Urinary bladder (tissue), 4 donors: Measurements from ENCODE around the gene ATXN7. TPM values are rescaled to one million over a fixed set of nuclear protein-coding genes. Genes with fewer than 3 reads are reported as not detected.

Experiments used
- DNase-seq: peaks from one replicate; pipeline ENCODE4 v3.0.0-alpha.2; 2015; ENCODE audit errors: extremely low spot score
- H3K27ac ChIP-seq: one replicate; pipeline ENCODE4 v1.5.1; 2013; ENCODE audit warnings: low read depth, mild to moderate bottlenecking, moderate library complexity
- H3K36me3 ChIP-seq: one replicate; pipeline ENCODE4 v1.6.1; 2013; ENCODE audit warnings: mild to moderate bottlenecking, moderate library complexity; ENCODE audit not compliant: insufficient read depth
- H3K4me1 ChIP-seq: one replicate; pipeline ENCODE4 v1.6.1; 2013; ENCODE audit warnings: mild to moderate bottlenecking, moderate library complexity; ENCODE audit not compliant: insufficient read depth
- H3K4me3 ChIP-seq: one replicate; pipeline ENCODE4 v1.5.1; 2013; ENCODE audit warnings: low read depth, low read length
- WGBS: extraction: QIAGEN DNeasy Blood & Tissue Kit; methylation state at CpG from one replicate; pipeline ENCODE4 v1.1.7; 2013; 5-methylcytosine and 5-hydroxymethylcytosine counted together
- polyA plus RNA-seq: library from polyadenylated mRNA; stranded (reverse); fragments of 200-250 nt; gene quantifications from one replicate; pipeline ENCODE4 v1.2.3, GENCODE V29; 2013
- total RNA-seq: library from RNA; depleted of rRNA; stranded (reverse); fragments of >200 nt; gene quantifications from one replicate; pipeline ENCODE4 v1.2.3, GENCODE V29; 2014
- donor health status: healthy with polysubstance abuse.
- donor health status: healthy.

Gene ATXN7
- total and polyA plus RNA-seq, 2 donors = 6.2 to 27.0 TPM

GRCh38 chr3:63905731-63906620 lies 42.3 kb downstream of the ATXN7 start:
- 96% methylated on average over 4 of the region's 4 CpGs for WGBS
- DNase-seq = no peak

GRCh38 chr3:63908081-63908736 lies 44.5 kb downstream of the ATXN7 start:
- Histone ChIP-seq H3K27ac (no peak overlapping the region), H3K4me1 (no peaks in the 10 kb centered on the region), H3K4me3 (no peak overlapping the region), H3K36me3 (peaks cover 2% of the 10 kb centered on the region)
- WGBS = 42% methylated on average over 2 of the region's 2 CpGs
- no peak for DNase-seq

More at GRCh38 chr3:63905731-63906620, 42.3 kb downstream of the ATXN7 start:
- Histone ChIP-seq H3K4me1 (no peaks in the 10 kb centered on the region), H3K4me3 (no peak overlapping the region), H3K27ac (no peak overlapping the region), H3K36me3 (peaks cover 2% of the 10 kb centered on the region)

- no peak overlapping the region for H3K4me3 ChIP-seq
- H3K4me1 ChIP-seq = no peaks in the 10 kb centered on the region
- H3K27ac ChIP-seq = no peak overlapping the region
- H3K36me3 ChIP-seq = peaks cover 2% of the 10 kb centered on the region
- 93% methylated on average over 1 of the region's 1 CpG for WGBS
- DNase-seq = no peak
Observed at GRCh38 chr3:63908776-63909175, 45.1 kb downstream of the ATXN7 start.

DNA sequence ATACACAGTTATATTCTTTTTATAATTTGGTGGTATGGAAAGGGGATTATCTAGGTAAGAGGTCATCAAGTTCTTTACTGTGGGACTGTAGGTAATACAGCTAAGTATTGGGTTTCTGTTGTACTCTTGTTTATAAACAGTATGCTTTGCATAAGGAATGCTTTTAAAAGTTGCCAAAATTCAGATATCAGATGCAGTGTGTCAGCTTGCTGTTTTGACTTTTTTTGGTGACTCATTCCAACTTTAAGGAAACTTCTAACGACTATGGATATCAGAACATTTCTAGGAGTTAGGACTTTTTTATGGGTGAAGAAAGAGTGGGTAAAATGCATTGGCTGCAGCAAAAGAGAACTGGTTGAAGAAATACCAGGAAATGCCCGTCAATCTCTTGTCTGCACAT lies 45.8 kb downstream of the ATXN7 start:
- no peak overlapping the region for H3K4me3 ChIP-seq
- H3K27ac ChIP-seq = no peak overlapping the region
- DNase-seq = no peak
- H3K36me3 ChIP-seq = peaks cover 2% of the 10 kb centered on the region
- WGBS = 78% methylated on average over 2 of the region's 2 CpGs
- H3K4me1 ChIP-seq = no peaks in the 10 kb centered on the region

GRCh38 chr3:63910001-63910400 lies 46.3 kb downstream of the ATXN7 start:
- no peaks in the 10 kb centered on the region for H3K4me1 ChIP-seq
- H3K36me3 ChIP-seq = peaks cover 2% of the 10 kb centered on the region
- no peak overlapping the region for H3K27ac ChIP-seq
- H3K4me3 ChIP-seq = no peak overlapping the region
- DNase-seq = no peak
- 95% methylated on average over 4 of the region's 4 CpGs for WGBS

GRCh38 chr3:63910891-63911290 lies 47.2 kb downstream of the ATXN7 start:
- WGBS = 59% methylated on average over 1 of the region's 1 CpG
- H3K27ac ChIP-seq = no peak overlapping the region
- no peak for DNase-seq

DNA sequence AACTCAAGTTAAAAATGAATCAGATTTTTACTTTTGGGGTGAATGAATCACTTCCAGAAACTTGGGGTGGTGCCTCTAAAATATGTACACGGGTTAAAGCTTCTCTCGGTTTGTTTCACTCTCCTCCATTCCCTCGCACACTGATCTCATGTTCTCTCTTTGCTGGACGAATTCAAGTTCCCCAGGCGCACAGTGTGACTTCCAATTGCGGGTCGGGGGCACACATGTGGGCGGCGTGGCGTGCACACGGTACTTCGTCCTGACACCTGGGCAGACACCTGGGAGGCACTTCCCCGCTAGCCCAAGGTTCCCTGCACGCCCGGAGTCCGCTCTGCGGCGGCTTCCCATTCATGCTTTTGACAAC lies 47.8 kb downstream of the ATXN7 start:
- DNase-seq = no peak
- Histone ChIP-seq H3K4me1 (no peaks in the 10 kb centered on the region), H3K4me3 (peak overlapping the region; percentile 87), H3K27ac (peak overlapping the region; percentile 4), H3K36me3 (no peaks in the 10 kb centered on the region)
- WGBS = under 1% methylated on average over 18 of the region's 18 CpGs

More at GRCh38 chr3:63910891-63911290, 47.2 kb downstream of the ATXN7 start:
- no peaks in the 10 kb centered on the region for H3K4me1 ChIP-seq
- H3K4me3 ChIP-seq = no peak overlapping the region
- no peaks in the 10 kb centered on the region for H3K36me3 ChIP-seq

DNA sequence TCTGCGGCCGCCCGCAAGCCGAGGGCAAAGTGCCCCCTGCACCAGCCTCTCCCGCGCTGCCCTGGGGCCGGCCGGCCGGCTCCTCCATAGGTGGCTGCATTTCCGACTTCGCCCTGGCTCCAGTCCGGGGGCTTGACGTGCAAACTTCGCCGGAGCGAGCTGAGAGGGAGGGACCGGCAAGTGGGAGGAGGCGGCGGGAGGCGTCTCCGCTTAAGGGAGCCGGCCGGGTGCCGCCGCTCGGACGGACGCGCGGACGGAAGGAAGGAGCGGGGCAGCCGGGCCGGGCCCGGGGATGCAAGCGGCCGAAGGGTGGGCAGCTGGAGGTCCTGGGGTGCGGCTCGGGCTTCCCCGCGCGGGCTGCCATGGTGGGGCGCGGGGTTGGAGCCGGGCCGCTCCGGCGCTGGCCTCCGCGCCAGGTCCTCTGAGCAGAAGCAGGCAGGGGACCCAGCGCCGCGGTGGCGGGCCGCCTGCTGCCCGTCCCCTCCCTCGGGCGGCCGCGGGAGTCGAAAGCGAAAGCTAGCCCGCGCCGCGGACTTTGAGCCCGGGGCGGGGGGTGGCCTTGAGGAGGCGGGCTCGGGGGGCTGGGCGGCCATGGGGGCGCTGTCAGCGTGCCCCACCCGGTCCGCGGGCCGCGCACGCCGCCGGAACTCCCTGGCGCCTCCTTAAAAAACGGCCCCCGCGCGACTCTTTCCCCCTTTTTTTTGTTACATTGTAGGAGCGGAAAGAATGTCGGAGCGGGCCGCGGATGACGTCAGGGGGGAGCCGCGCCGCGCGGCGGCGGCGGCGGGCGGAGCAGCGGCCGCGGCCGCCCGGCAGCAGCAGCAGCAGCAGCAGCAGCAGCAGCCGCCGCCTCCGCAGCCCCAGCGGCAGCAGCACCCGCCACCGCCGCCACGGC lies 48.5 kb downstream of the ATXN7 start, which contains the start of gene SCAANT1:
TSS of gene SCAANT1 (minus strand) at position 511 of the 895 bp plus-strand sequence.
- H3K4me3 ChIP-seq = peak within 1 kb of the TSS; percentile 87
- H3K27ac ChIP-seq = peak within 1 kb of the TSS; percentile 97
- DNase-seq = peak; percentile 75
- under 1% methylated on average over 115 of the region's 115 CpGs for WGBS
- no peaks in the 10 kb centered on the region for H3K36me3 ChIP-seq
- no peaks in the 10 kb centered on the region for H3K4me1 ChIP-seq

DNA sequence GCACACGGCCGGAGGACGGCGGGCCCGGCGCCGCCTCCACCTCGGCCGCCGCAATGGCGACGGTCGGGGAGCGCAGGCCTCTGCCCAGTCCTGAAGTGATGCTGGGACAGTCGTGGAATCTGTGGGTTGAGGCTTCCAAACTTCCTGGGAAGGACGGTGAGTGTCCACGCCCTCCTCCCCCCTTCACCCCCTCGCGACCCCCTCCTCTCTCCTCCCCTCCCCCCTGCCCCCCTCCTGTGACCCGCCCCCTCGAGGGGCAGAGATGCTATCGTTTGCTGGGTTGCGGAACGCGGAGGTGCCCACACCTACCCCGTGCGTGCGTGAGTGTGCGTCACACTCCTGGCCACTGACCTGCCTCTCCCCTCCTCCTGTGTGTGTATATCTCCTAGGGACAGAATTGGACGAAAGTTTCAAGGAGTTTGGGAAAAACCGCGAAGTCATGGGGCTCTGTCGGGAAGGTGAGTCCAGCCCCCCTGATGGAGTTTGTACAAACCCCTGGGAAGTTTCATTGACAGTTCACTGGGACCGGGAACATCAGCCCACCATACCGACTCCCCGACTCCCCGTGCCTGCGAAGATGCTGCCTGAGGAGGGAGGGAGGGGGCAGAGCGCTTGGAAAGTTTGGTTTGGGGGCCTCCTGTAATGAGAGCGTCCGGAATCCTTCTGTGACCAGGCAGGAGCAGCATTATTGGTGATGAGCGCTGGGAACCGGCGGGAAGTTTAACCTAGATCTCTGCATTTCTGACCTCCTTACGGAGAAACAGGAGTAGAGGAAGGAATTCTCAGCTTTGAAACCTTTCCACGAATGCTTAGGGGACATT lies 49.3 kb downstream of the ATXN7 start:
- Histone ChIP-seq H3K4me3 (peak overlapping the region; percentile 87), H3K4me1 (no peaks in the 10 kb centered on the region), H3K36me3 (no peaks in the 10 kb centered on the region), H3K27ac (peak overlapping the region; percentile 97)
- 4% methylated on average over 46 of the region's 46 CpGs for WGBS
- DNase-seq = no peak

- H3K4me3 ChIP-seq = no peak overlapping the region
- whole genome bisulfite sequencing = 69% methylated on average over 5 of the region's 5 CpGs
- no peaks in the 10 kb centered on the region for H3K36me3 ChIP-seq
- no peak for DNase-seq
- no peaks in the 10 kb centered on the region for H3K4me1 ChIP-seq
- H3K27ac ChIP-seq = no peak overlapping the region
Observed at GRCh38 chr3:63914312-63914711, 50.6 kb downstream of the ATXN7 start.

- no peaks in the 10 kb centered on the region for H3K4me1 ChIP-seq
- H3K4me3 ChIP-seq = no peak overlapping the region
- no peak for DNase-seq
- H3K36me3 ChIP-seq = no peaks in the 10 kb centered on the region
- H3K27ac ChIP-seq = no peak overlapping the region
Observed at GRCh38 chr3:63918321-63918720, 54.7 kb downstream of the ATXN7 start.

DNA sequence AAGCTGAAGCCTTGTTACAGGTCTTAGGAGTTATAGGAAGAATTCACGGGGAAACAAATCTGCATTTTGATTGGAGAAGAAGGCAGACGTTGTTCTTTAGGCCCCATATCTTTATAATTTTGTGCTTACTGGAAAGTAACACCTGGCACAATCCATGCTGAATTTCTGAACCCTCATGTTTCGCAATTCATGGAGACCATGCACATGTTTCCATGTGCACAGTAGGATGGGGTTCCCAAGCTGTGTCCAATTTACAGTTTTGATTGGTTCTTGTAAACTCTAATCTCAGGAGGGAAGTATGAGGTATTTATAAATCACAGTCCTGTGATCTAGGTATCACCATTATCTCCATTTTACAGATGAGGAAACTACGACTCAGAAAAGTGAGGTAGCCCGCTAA lies 56.3 kb downstream of the ATXN7 start:
- Histone ChIP-seq H3K27ac (no peak overlapping the region), H3K4me1 (no peaks in the 10 kb centered on the region), H3K36me3 (no peaks in the 10 kb centered on the region), H3K4me3 (no peak overlapping the region)
- no peak for DNase-seq
- 90% methylated on average over 5 of the region's 5 CpGs for WGBS
